Measurements from ENCODE around the gene RMDN2.
A peak's percentile ranks its signal among the peaks of the same experiment; 100 is the strongest.

The RMDN2 gene, protein sequence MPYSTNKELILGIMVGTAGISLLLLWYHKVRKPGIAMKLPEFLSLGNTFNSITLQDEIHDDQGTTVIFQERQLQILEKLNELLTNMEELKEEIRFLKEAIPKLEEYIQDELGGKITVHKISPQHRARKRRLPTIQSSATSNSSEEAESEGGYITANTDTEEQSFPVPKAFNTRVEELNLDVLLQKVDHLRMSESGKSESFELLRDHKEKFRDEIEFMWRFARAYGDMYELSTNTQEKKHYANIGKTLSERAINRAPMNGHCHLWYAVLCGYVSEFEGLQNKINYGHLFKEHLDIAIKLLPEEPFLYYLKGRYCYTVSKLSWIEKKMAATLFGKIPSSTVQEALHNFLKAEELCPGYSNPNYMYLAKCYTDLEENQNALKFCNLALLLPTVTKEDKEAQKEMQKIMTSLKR

GRCh38 chr2:37925063-37925897 lies at the start of gene RMDN2:
Gene RMDN2 (plus strand): TSS chr2:37925287. CDS start chr2:37929278, 3,991 bp downstream.
- DNase-seq (ENCODE audit: low spot score): peak; percentile 90
- in situ Hi-C loops (cut with MboI; ENCODE audit: low pct_unique_long_range_greater_than_20kb, low sequenced_read_pairs, unreplicated experiment): no loop called here
- TF ChIP-seq, protein P1, sequence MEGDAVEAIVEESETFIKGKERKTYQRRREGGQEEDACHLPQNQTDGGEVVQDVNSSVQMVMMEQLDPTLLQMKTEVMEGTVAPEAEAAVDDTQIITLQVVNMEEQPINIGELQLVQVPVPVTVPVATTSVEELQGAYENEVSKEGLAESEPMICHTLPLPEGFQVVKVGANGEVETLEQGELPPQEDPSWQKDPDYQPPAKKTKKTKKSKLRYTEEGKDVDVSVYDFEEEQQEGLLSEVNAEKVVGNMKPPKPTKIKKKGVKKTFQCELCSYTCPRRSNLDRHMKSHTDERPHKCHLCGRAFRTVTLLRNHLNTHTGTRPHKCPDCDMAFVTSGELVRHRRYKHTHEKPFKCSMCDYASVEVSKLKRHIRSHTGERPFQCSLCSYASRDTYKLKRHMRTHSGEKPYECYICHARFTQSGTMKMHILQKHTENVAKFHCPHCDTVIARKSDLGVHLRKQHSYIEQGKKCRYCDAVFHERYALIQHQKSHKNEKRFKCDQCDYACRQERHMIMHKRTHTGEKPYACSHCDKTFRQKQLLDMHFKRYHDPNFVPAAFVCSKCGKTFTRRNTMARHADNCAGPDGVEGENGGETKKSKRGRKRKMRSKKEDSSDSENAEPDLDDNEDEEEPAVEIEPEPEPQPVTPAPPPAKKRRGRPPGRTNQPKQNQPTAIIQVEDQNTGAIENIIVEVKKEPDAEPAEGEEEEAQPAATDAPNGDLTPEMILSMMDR (IDR thresholded peaks at IDR 0.05; ENCODE audit: extremely low read depth, insufficient read depth, missing control alignments): no peak

DNA sequence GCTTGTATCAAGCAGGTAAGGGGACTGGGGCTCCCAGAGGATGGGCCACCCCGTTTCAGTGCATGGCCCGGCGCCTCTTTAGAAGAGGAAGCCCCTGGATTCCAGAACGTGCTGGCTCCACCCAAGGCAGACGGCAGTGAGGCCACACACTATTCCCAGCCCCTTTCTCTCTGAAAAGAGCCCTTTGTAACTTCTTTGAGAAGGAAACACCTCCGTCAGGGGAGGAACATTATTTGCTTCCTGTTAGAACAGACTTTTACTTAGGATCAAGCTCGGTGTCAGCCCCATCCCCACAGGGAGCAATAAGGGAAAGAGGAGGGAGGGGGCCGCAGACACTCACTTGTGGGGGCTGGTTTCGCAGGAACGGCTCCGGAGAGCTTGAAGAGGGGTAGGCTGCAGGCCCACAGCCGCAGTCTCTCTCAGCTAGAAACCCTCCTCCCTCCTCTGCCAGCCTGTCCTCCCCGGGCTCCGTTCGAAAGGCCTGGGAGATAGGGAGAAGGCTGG lies 49.6 kb upstream of the RMDN2 start:
- no peak for DNase-seq (ENCODE audit: low spot score)
- in situ Hi-C loops (cut with MboI; ENCODE audit: low pct_unique_long_range_greater_than_20kb, low sequenced_read_pairs, unreplicated experiment): loop anchor here (25.0 kb wide), 1 partner anchor 713 kb away; the partner anchor contains the start of gene EIF2AK2
- TF ChIP-seq, protein P1 (IDR thresholded peaks at IDR 0.05; ENCODE audit: extremely low read depth, insufficient read depth, missing control alignments): no peak

DNA sequence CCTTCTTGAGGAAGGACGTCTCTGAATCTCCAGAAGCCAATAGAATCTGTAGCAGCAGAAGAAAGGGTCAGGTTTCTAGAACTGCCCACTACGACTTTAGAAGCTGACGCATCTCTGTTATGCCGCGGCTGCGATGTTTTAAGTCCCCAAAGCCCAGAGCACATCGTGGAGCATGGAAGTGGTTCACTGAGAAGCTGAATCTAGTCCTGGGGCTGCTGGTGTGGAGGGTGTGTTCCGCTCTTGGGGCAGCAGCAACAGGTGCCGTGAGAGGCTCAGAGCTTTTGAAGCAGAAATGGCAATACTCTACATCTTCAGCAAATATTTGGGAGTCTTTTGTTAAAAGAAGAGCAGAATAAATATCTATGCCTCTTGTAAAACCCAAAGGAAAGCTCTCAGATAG lies 48.9 kb upstream of the RMDN2 start:
- no peak for DNase-seq (ENCODE audit: low spot score)
- in situ Hi-C loops (cut with MboI; ENCODE audit: low pct_unique_long_range_greater_than_20kb, low sequenced_read_pairs, unreplicated experiment): loop anchor here (25.0 kb wide), 1 partner anchor 714 kb away; the partner anchor contains the start of gene EIF2AK2
- TF ChIP-seq, protein P1 (IDR thresholded peaks at IDR 0.05; ENCODE audit: extremely low read depth, insufficient read depth, missing control alignments): no peak

DNA sequence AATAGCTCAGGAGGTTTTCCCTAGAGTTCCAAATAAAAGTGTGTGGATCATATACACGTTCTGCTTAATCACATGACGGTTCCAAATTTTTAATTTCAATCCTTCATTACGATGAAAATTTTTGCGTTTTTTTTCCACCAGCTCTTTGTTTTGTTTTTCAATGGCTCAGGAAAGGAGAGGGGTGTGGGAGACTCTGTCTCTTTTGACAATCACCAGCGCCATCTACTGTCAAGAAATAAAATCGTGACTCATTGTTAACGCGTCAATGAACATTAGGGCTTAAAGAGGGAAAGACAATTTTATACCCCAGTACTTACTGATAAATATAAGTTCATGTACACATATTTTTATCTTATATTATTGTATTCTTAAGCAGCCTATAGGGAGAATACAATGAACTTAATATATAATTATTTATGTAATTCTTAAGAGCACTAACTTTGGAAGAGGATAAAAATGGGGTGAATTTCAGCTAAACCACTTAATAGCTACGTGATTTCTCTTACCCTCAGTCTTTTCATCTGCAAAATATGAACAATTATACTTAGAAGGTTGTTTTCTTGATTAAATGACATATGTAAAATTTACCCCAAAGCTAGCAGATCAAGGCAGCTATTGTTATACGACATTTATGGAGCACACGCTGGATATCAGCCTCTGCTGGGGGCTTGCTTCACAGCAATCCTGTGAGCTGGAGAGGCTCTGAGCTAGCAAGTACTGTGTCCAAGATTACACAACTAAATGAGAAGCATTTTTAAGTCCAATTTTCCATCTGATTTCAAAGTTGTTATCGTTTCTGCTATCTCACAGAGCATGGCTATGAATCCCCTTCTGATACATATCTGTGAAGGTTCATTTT lies 47.4 kb upstream of the RMDN2 start:
- in situ Hi-C loops (cut with MboI; ENCODE audit: low pct_unique_long_range_greater_than_20kb, low sequenced_read_pairs, unreplicated experiment): loop anchor here (25.0 kb wide), 1 partner anchor 715 kb away; the partner anchor contains the start of gene EIF2AK2
- TF ChIP-seq, protein P1 (IDR thresholded peaks at IDR 0.05; ENCODE audit: extremely low read depth, insufficient read depth, missing control alignments): peak; percentile 68
- peak; percentile 39 for DNase-seq (ENCODE audit: low spot score)

- TF ChIP-seq, protein P1 (IDR thresholded peaks at IDR 0.05; ENCODE audit: extremely low read depth, insufficient read depth, missing control alignments): no peak
- in situ Hi-C loops (cut with MboI; ENCODE audit: low pct_unique_long_range_greater_than_20kb, low sequenced_read_pairs, unreplicated experiment): loop anchor here (25.0 kb wide), 1 partner anchor 716 kb away; the partner anchor contains the start of gene EIF2AK2
- no peak for DNase-seq (ENCODE audit: low spot score)
Observed at GRCh38 chr2:37878536-37878935, 46.6 kb upstream of the RMDN2 start.
